GM23338 (cell line): ENCODE results near the gene TAF4.

ENCODE experiments used
- CTCF ChIP-seq, 2 experiments: fragments of 200-600 bp in 1 of 2; sonication (generic) in 1 of 2; conservative IDR thresholded peaks; 2 replicates each; pipeline versions ENCODE4 v1.5.1 to v1.6.1; 2016 to 2017; ENCODE audit warnings: antibody characterized with exemption in 2 of 2, low read depth in 2 of 2, mild to moderate bottlenecking in 2 of 2, moderate library complexity in 1 of 2
- EZH2 ChIP-seq: fragments of 200-600 bp; sonication (generic); IDR thresholded peaks from one replicate; pipeline ENCODE4 v1.8.0; 2017; ENCODE audit warnings: antibody characterized with exemption, mild to moderate bottlenecking, low read depth; ENCODE audit not compliant: unreplicated experiment
- EZH2phosphoT487 ChIP-seq: fragments of 200-600 bp; sonication (generic); IDR thresholded peaks from one replicate; pipeline ENCODE4 v1.8.1; 2018; ENCODE audit warnings: antibody characterized with exemption; ENCODE audit not compliant: unreplicated experiment
- POLR2AphosphoS5 ChIP-seq: IDR thresholded peaks from 2 replicates; pipeline ENCODE4 v1.6.1; 2016; ENCODE audit warnings: antibody characterized with exemption, low read depth
- ZNF331 ChIP-seq: fragments of 250-450 bp; sonication (Bioruptor Pico); IDR thresholded peaks from 2 replicates; pipeline ENCODE4 v1.5.0; 2020; ENCODE audit warnings: low read depth, mild to moderate bottlenecking, moderate library complexity

- no peak for TF ChIP-seq POLR2AphosphoS5
- no peak for TF ChIP-seq CTCF (conservative IDR thresholded peaks at IDR 0.05; ENCODE audit: low read depth in 2 of 2)
- no peak for TF ChIP-seq ZNF331 (CRISPR knock-in tag)
- no peak for TF ChIP-seq EZH2phosphoT487
- no peak for TF ChIP-seq EZH2
Observed at GRCh38 chr20:62004614-62005013, 61.1 kb downstream of the TAF4 start.
